IgD-negative memory B cell (primary cell): ENCODE results near the gene LCN15. TPM values are rescaled to one million over a fixed set of nuclear protein-coding genes. Genes with fewer than 3 reads are reported as not detected.

ENCODE experiments used
- H3K27ac Mint-ChIP-seq, 3 donors: one replicate each; pipeline ENCODE4 v1.8.0; 2020 to 2022; ENCODE audit warnings: mild to moderate bottlenecking in 3 of 3, mixed read lengths in 3 of 3, moderate library complexity in 1 of 3
- H3K27me3 Mint-ChIP-seq: one replicate; pipeline ENCODE4 v1.8.0; 2021; ENCODE audit warnings: mixed read lengths
- H3K36me3 Mint-ChIP-seq: one replicate; pipeline ENCODE4 v1.8.0; 2020; ENCODE audit warnings: mild to moderate bottlenecking, mixed read lengths
- H3K4me1 Mint-ChIP-seq, 3 donors: one replicate each; pipeline ENCODE4 v1.8.0; 2020 to 2022; ENCODE audit warnings: mixed read lengths in 3 of 3, mild to moderate bottlenecking in 1 of 3
- H3K4me3 Mint-ChIP-seq, 4 donors: one replicate each; pipeline ENCODE4 v1.8.0; 2020 to 2022; ENCODE audit warnings: mild to moderate bottlenecking in 4 of 4, mixed read lengths in 4 of 4, moderate library complexity in 3 of 4
- H3K9me3 Mint-ChIP-seq, 3 donors: one replicate each; pipeline ENCODE4 v1.8.0; 2020 to 2021; ENCODE audit warnings: mixed read lengths in 3 of 3, mild to moderate bottlenecking in 1 of 3
- polyA plus RNA-seq: library from polyadenylated mRNA; unstranded; fragments of 300-500 nt; fragmentation: Illumina TruSeq; gene quantifications from one replicate; pipeline ENCODE4 v1.2.3, GENCODE V29; 2021

Gene LCN15
- polyA plus RNA-seq, 1 donor from 2014 or later, result not detected

- peaks cover 25 to 38% (median 27%) of the 10 kb centered on the region in 3 donors for H3K4me1 Mint-ChIP-seq
- H3K27ac Mint-ChIP-seq, result peak within 1 kb of the TSS; percentile 93 to 96 (median 96)
- H3K9me3 Mint-ChIP-seq, result peaks cover 2 to 14% (median 10%) of the 10 kb centered on the region in 3 donors
- H3K27me3 Mint-ChIP-seq, result no peaks in the 10 kb centered on the region
- H3K36me3 Mint-ChIP-seq, result peaks cover 2% of the 10 kb centered on the region
- peak within 1 kb of the TSS in 3 of 4 donors; percentile 67 to 83 (median 72) for H3K4me3 Mint-ChIP-seq
These were observed 16.1 kb downstream of the LCN15 start, which contains the start of gene LCN6 for GRCh38 chr9:136748201-136748600. Gene LCN6, minus strand, starts transcription at chr9:136748525. Its CDS starts 42 bp downstream, at chr9:136748483.

- Mint-ChIP-seq H3K4me1 (peaks cover 22 to 35% (median 28%) of the 10 kb centered on the region in 3 donors), H3K4me3 (peak overlapping the region in 3 of 4 donors; percentile 50 to 72 (median 68)), H3K27ac (peak overlapping the region in 2 of 3 donors; percentile 52 to 82), H3K27me3 (no peaks in the 10 kb centered on the region), H3K9me3 (peaks cover 2 to 10% (median 7%) of the 10 kb centered on the region in 3 donors), H3K36me3 (peaks cover 2% of the 10 kb centered on the region)
These were observed 16.9 kb downstream of the LCN15 start for GRCh38 chr9:136747161-136748060.

- H3K36me3 Mint-ChIP-seq, result peaks cover 2% of the 10 kb centered on the region
- no peaks in the 10 kb centered on the region for H3K27me3 Mint-ChIP-seq
- peaks cover 0 to 2% (median 0%) of the 10 kb centered on the region in 3 donors for H3K9me3 Mint-ChIP-seq
- peaks cover 19 to 30% (median 28%) of the 10 kb centered on the region in 3 donors for H3K4me1 Mint-ChIP-seq
- H3K4me3 Mint-ChIP-seq, result peak overlapping the region in 3 of 4 donors; percentile 50 to 72 (median 68)
- peak overlapping the region; percentile 52 to 82 (median 53) for H3K27ac Mint-ChIP-seq
These were observed 17.7 kb downstream of the LCN15 start for GRCh38 chr9:136746621-136747020.

GRCh38 chr9:136746155-136746490 lies 18.2 kb downstream of the LCN15 start:
- Mint-ChIP-seq H3K4me1 (peaks cover 19 to 30% (median 29%) of the 10 kb centered on the region in 3 donors), H3K9me3 (no peaks in the 10 kb centered on the region), H3K4me3 (peak overlapping the region in 1 of 4 donors; percentile 63), H3K27ac (peak overlapping the region in 1 of 3 donors; percentile 71), H3K36me3 (peaks cover 2% of the 10 kb centered on the region), H3K27me3 (no peaks in the 10 kb centered on the region)

- Mint-ChIP-seq H3K36me3 (peaks cover under 1% of the 10 kb centered on the region), H3K4me1 (peaks cover 19 to 27% (median 26%) of the 10 kb centered on the region in 3 donors), H3K27ac (peak overlapping the region in 1 of 3 donors; percentile 39), H3K27me3 (no peaks in the 10 kb centered on the region), H3K4me3 (peak overlapping the region in 2 of 4 donors; percentile 55 to 63), H3K9me3 (no peaks in the 10 kb centered on the region)
These were observed 18.7 kb downstream of the LCN15 start for GRCh38 chr9:136745389-136746154.

GRCh38 chr9:136744773-136745172 lies 19.5 kb downstream of the LCN15 start:
- H3K27ac Mint-ChIP-seq, result peak overlapping the region in 1 of 3 donors; percentile 53
- H3K36me3 Mint-ChIP-seq, result no peaks in the 10 kb centered on the region
- H3K9me3 Mint-ChIP-seq, result no peaks in the 10 kb centered on the region
- H3K27me3 Mint-ChIP-seq, result no peaks in the 10 kb centered on the region
- H3K4me1 Mint-ChIP-seq, result peaks cover 11 to 25% (median 22%) of the 10 kb centered on the region in 3 donors
- H3K4me3 Mint-ChIP-seq, result peak overlapping the region in 2 of 4 donors; percentile 73 to 74

GRCh38 chr9:136743639-136744211 lies 20.6 kb downstream of the LCN15 start:
- H3K27ac Mint-ChIP-seq, result peak overlapping the region in 1 of 3 donors; percentile 68
- no peaks in the 10 kb centered on the region for H3K9me3 Mint-ChIP-seq
- H3K4me3 Mint-ChIP-seq, result peak overlapping the region; percentile 23 to 96 (median 76)
- no peaks in the 10 kb centered on the region for H3K36me3 Mint-ChIP-seq
- no peaks in the 10 kb centered on the region for H3K27me3 Mint-ChIP-seq
- peaks cover 4 to 19% (median 16%) of the 10 kb centered on the region in 3 donors for H3K4me1 Mint-ChIP-seq

GRCh38 chr9:136742591-136743391 lies 21.5 kb downstream of the LCN15 start, which contains the start of gene LCN10:
Gene LCN10, minus strand, starts transcription at chr9:136742940. Its CDS starts 37 bp downstream, at chr9:136742903.
- peak within 1 kb of the TSS; percentile 84 to 96 (median 92) for H3K4me3 Mint-ChIP-seq
- no peaks in the 10 kb centered on the region for H3K9me3 Mint-ChIP-seq
- H3K27ac Mint-ChIP-seq, result peak within 1 kb of the TSS; percentile 76 to 86 (median 79)
- peaks cover 0 to 18% (median 17%) of the 10 kb centered on the region in 3 donors for H3K4me1 Mint-ChIP-seq
- H3K36me3 Mint-ChIP-seq, result peaks cover 2% of the 10 kb centered on the region
- H3K27me3 Mint-ChIP-seq, result no peaks in the 10 kb centered on the region

GRCh38 chr9:136741883-136742571 lies 22.3 kb downstream of the LCN15 start:
- Mint-ChIP-seq H3K27ac (peak overlapping the region in 2 of 3 donors; percentile 79 to 86), H3K4me3 (peak overlapping the region; percentile 84 to 96 (median 92)), H3K9me3 (no peaks in the 10 kb centered on the region), H3K4me1 (peaks cover 0 to 17% (median 16%) of the 10 kb centered on the region in 3 donors), H3K36me3 (peaks cover 2% of the 10 kb centered on the region), H3K27me3 (no peaks in the 10 kb centered on the region)

- H3K4me1 Mint-ChIP-seq, result peaks cover 0 to 13% (median 13%) of the 10 kb centered on the region in 3 donors
- no peaks in the 10 kb centered on the region for H3K27me3 Mint-ChIP-seq
- H3K27ac Mint-ChIP-seq, result peak overlapping the region in 2 of 3 donors; percentile 79 to 86
- H3K4me3 Mint-ChIP-seq, result peak overlapping the region; percentile 84 to 96 (median 92)
- no peaks in the 10 kb centered on the region for H3K9me3 Mint-ChIP-seq
- H3K36me3 Mint-ChIP-seq, result peaks cover 2% of the 10 kb centered on the region
These were observed 23.1 kb downstream of the LCN15 start for GRCh38 chr9:136740971-136741882.

- Mint-ChIP-seq H3K27ac (peak overlapping the region in 2 of 3 donors; percentile 74 to 86), H3K36me3 (peaks cover 2% of the 10 kb centered on the region), H3K27me3 (no peaks in the 10 kb centered on the region), H3K4me1 (peaks cover 0 to 13% (median 11%) of the 10 kb centered on the region in 3 donors), H3K9me3 (no peaks in the 10 kb centered on the region), H3K4me3 (peak overlapping the region; percentile 84 to 96 (median 86))
These were observed 23.8 kb downstream of the LCN15 start for GRCh38 chr9:136740491-136740890.

GRCh38 chr9:136740069-136740468 lies 24.2 kb downstream of the LCN15 start:
- H3K9me3 Mint-ChIP-seq, result no peaks in the 10 kb centered on the region
- H3K36me3 Mint-ChIP-seq, result peaks cover 2% of the 10 kb centered on the region

More at GRCh38 chr9:136740069-136740468, 24.2 kb downstream of the LCN15 start:
- Mint-ChIP-seq H3K4me3 (peak overlapping the region; percentile 84 to 96 (median 86)), H3K4me1 (peaks cover 0 to 13% (median 11%) of the 10 kb centered on the region in 3 donors), H3K27me3 (no peaks in the 10 kb centered on the region), H3K27ac (peak overlapping the region in 1 of 3 donors; percentile 74)
